Measurements from ENCODE around the gene OR7A17. TPM values are rescaled to one million over a fixed set of nuclear protein-coding genes. Genes with fewer than 3 reads are reported as not detected.

OR7A17 gene
- polyA plus RNA-seq (2012; ENCODE audit: insufficient read depth, insufficient read length), result not detected

GRCh38 chr19:14886032-14886431 lies at the start of gene OR7A17:
TSS of gene OR7A17 (minus strand) at chr19:14886132. CDS start at chr19:14881355, 4,777 bp downstream.
- no peak within 1 kb of the TSS for H3K4me3 ChIP-seq (ENCODE audit: low read length)
- DNase-seq (ENCODE audit: low read depth, low spot score), result no peak

GRCh38 chr19:14933506-14933905 lies 47.6 kb upstream of the OR7A17 start:
- no peak for DNase-seq (ENCODE audit: low read depth, low spot score)

GRCh38 chr19:14916848-14917247 lies 30.9 kb upstream of the OR7A17 start:
- no peak overlapping the region for H3K4me3 ChIP-seq (ENCODE audit: low read length)
- peak; percentile 14 for DNase-seq (ENCODE audit: low read depth, low spot score)

More at GRCh38 chr19:14933506-14933905, 47.6 kb upstream of the OR7A17 start:
- H3K4me3 ChIP-seq (ENCODE audit: low read length), result no peak overlapping the region

- no peak overlapping the region for H3K4me3 ChIP-seq (ENCODE audit: low read length)
- no peak for DNase-seq (ENCODE audit: low read depth, low spot score)
Observed at GRCh38 chr19:14915116-14915515, 29.2 kb upstream of the OR7A17 start.

- no peak for DNase-seq (ENCODE audit: low read depth, low spot score)
- H3K4me3 ChIP-seq (ENCODE audit: low read length), result no peak overlapping the region
Observed at GRCh38 chr19:14906711-14907110, 20.8 kb upstream of the OR7A17 start.

GRCh38 chr19:14901675-14902260 lies 15.8 kb upstream of the OR7A17 start:
- DNase-seq (ENCODE audit: low read depth, low spot score), result no peak
- H3K4me3 ChIP-seq (ENCODE audit: low read length), result no peak overlapping the region

GRCh38 chr19:14890643-14891379 lies 4.9 kb upstream of the OR7A17 start:
- DNase-seq (ENCODE audit: low read depth, low spot score), result no peak
- no peak overlapping the region for H3K4me3 ChIP-seq (ENCODE audit: low read length)

GRCh38 chr19:14889994-14890642 lies 4.2 kb upstream of the OR7A17 start:
- no peak for DNase-seq (ENCODE audit: low read depth, low spot score)
- no peak overlapping the region for H3K4me3 ChIP-seq (ENCODE audit: low read length)

GRCh38 chr19:14871619-14872230 lies 14.2 kb downstream of the OR7A17 start:
- peak; percentile 20 for DNase-seq (ENCODE audit: low read depth, low spot score)
- no peak overlapping the region for H3K4me3 ChIP-seq (ENCODE audit: low read length)

GRCh38 chr19:14868497-14868896 lies 17.4 kb downstream of the OR7A17 start:
- no peak for DNase-seq (ENCODE audit: low read depth, low spot score)
- no peak overlapping the region for H3K4me3 ChIP-seq (ENCODE audit: low read length)

- DNase-seq (ENCODE audit: low read depth, low spot score), result no peak
Observed at GRCh38 chr19:14848822-14849221, 37.1 kb downstream of the OR7A17 start, which contains the start of gene OR7A10. TSS of gene OR7A10 (minus strand) at chr19:14848922. CDS start at chr19:14841877, 7,045 bp downstream.

GRCh38 chr19:14843578-14843977 lies 42.4 kb downstream of the OR7A17 start:
- no peak for DNase-seq (ENCODE audit: low read depth, low spot score)
- H3K4me3 ChIP-seq (ENCODE audit: low read length), result no peak overlapping the region

More at GRCh38 chr19:14848822-14849221, 37.1 kb downstream of the OR7A17 start, which contains the start of gene OR7A10:
- no peak within 1 kb of the TSS for H3K4me3 ChIP-seq (ENCODE audit: low read length)

GRCh38 chr19:14843169-14843568 lies 42.8 kb downstream of the OR7A17 start:
- DNase-seq (ENCODE audit: low read depth, low spot score), result no peak
- no peak overlapping the region for H3K4me3 ChIP-seq (ENCODE audit: low read length)

- H3K4me3 ChIP-seq (ENCODE audit: low read length), result no peak overlapping the region
- DNase-seq (ENCODE audit: low read depth, low spot score), result no peak
Observed at GRCh38 chr19:14840206-14840605, 45.7 kb downstream of the OR7A17 start.

- no peak for DNase-seq (ENCODE audit: low read depth, low spot score)
- H3K4me3 ChIP-seq (ENCODE audit: low read length), result no peak overlapping the region
Observed at GRCh38 chr19:14837391-14837790, 48.5 kb downstream of the OR7A17 start.

GRCh38 chr19:14835011-14835410 lies 50.9 kb downstream of the OR7A17 start, which contains the start of the genes OR7A5 and OR7C1:
TSS of gene OR7A5 (minus strand) at chr19:14835185. CDS start at chr19:14828241, 6,944 bp downstream.
TSS of gene OR7C1 (minus strand) at chr19:14835185. CDS start at chr19:14800136, 35,049 bp downstream.
- H3K4me3 ChIP-seq (ENCODE audit: low read length), result no peak within 1 kb of the TSS
- no peak for DNase-seq (ENCODE audit: low read depth, low spot score)

GRCh38 chr19:14830702-14831101 lies 55.2 kb downstream of the OR7A17 start:
- no peak for DNase-seq (ENCODE audit: low read depth, low spot score)

More at GRCh38 chr19:14830702-14831101, 55.2 kb downstream of the OR7A17 start:
- no peak overlapping the region for H3K4me3 ChIP-seq (ENCODE audit: low read length)
